GM18907 (cell line): ENCODE data around the gene ELP5.

ENCODE experiments used
- ATAC-seq: cut with Tn5 transposase; IDR thresholded peaks from one replicate; pipeline ENCODE4 v1.9.1; 2021; ENCODE audit warnings: mild to moderate bottlenecking, moderate library complexity; ENCODE audit not compliant: unreplicated experiment

The ELP5 gene

DNA sequence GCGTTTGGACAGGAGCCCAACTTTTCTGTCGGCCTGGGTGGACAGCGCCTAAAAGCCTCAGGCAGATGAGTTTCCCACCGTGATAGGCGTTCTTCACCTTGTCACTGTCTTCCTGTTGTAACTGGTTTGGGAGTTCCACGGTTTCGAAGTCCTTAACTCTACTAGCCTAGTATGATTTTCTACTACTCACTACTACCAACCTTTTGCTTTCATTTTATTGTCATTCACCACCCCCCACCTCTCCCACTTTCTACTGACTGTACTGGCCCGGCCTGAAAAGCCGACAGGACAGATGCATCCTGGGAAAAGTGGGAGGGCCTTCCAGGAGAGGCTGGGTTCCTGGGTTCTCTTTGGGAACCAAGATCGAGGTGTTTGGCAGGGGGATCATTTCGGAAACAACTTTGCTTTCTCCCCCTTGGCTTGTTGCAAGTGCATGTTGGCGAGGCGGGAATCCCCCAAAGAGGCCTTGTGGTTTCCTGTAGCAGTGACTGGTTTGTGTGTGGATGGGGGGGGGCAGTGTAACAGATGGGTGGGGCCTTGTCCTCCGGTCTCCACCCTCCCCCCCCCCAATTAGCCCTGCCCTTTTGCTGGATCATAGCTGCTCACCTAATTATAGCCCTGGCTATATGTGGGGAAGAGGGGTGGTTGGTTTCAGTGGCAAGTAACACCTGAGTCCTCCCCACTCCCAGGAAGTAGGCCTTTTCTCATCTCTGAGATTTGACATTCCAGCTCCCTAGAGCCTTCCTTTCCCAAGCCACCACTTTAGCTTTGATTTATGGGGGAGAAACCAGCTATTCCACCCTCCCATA, 56.8 kb downstream of the ELP5 start:
- peak; percentile 25 for ATAC-seq
